Measurements from ENCODE around the gene MUC5AC.

GRCh38 chr11:1140642-1141490 lies 16.9 kb upstream of the MUC5AC start:
- TF ChIP-seq CTCF (conservative IDR thresholded peaks at IDR 0.05; ENCODE audit: low read length) (no peak), EZH2phosphoT487 (IDR thresholded peaks at IDR 0.05; ENCODE audit: borderline replicate concordance, low read depth, low read length) (no peak)

Data from OCI-LY7 (cell line).